GM21717 (cell line): Measurements from ENCODE around the gene CNTN4.

Source experiments
- ATAC-seq: cut with Tn5 transposase; IDR thresholded peaks from one replicate; pipeline ENCODE4 v1.9.1; 2021; ENCODE audit warnings: mild to moderate bottlenecking, moderate library complexity; ENCODE audit not compliant: unreplicated experiment

Gene CNTN4

GRCh38 chr3:2510591-2511145 lies 412.0 kb downstream of the CNTN4 start:
- no peak for ATAC-seq

- no peak for ATAC-seq
Measured at GRCh38 chr3:2511356-2511755, 412.7 kb downstream of the CNTN4 start.

GRCh38 chr3:2512881-2513280 lies 414.2 kb downstream of the CNTN4 start:
- no peak for ATAC-seq

- no peak for ATAC-seq
Measured at GRCh38 chr3:2513986-2514385, 415.3 kb downstream of the CNTN4 start.

- ATAC-seq: no peak
Measured at GRCh38 chr3:2516762-2517441, 418.2 kb downstream of the CNTN4 start.

GRCh38 chr3:2517500-2518172 lies 419.0 kb downstream of the CNTN4 start:
- ATAC-seq: no peak

- ATAC-seq: no peak
Measured at GRCh38 chr3:2523281-2523836, 424.7 kb downstream of the CNTN4 start.

GRCh38 chr3:2525968-2526367 lies 427.3 kb downstream of the CNTN4 start:
- no peak for ATAC-seq

- peak; percentile 8 for ATAC-seq
Measured at GRCh38 chr3:2526926-2527325, 428.3 kb downstream of the CNTN4 start.

- ATAC-seq: peak; percentile 65
Measured at GRCh38 chr3:2527328-2527727, 428.7 kb downstream of the CNTN4 start.

- ATAC-seq: peak; percentile 68
Measured at GRCh38 chr3:2534767-2535166, 436.1 kb downstream of the CNTN4 start.

- peak; percentile 69 for ATAC-seq
Measured at GRCh38 chr3:2535206-2535605, 436.5 kb downstream of the CNTN4 start.

GRCh38 chr3:2536575-2536974 lies 437.9 kb downstream of the CNTN4 start:
- no peak for ATAC-seq

GRCh38 chr3:2540115-2540514 lies 441.4 kb downstream of the CNTN4 start:
- ATAC-seq: no peak

GRCh38 chr3:2543247-2543646 lies 444.6 kb downstream of the CNTN4 start:
- ATAC-seq: no peak

GRCh38 chr3:2544212-2544611 lies 445.5 kb downstream of the CNTN4 start:
- no peak for ATAC-seq

GRCh38 chr3:2544718-2545117 lies 446.1 kb downstream of the CNTN4 start:
- ATAC-seq: no peak

- no peak for ATAC-seq
Measured at GRCh38 chr3:2547049-2547448, 448.4 kb downstream of the CNTN4 start.

- no peak for ATAC-seq
Measured at GRCh38 chr3:2554656-2555055, 456.0 kb downstream of the CNTN4 start.

- no peak for ATAC-seq
Measured at GRCh38 chr3:2558796-2559195, 460.1 kb downstream of the CNTN4 start.

- ATAC-seq: no peak
Measured at GRCh38 chr3:2567451-2567850, 468.8 kb downstream of the CNTN4 start.

GRCh38 chr3:2568156-2568555 lies 469.5 kb downstream of the CNTN4 start:
- ATAC-seq: no peak
